ENCODE results near the gene KCNQ1. TPM values are rescaled to one million over a fixed set of nuclear protein-coding genes. Genes with fewer than 3 reads are reported as not detected.

The KCNQ1 gene
- total and polyA plus RNA-seq, 2 experiments from 2014 or later = 0.45 to 0.87 TPM

DNA sequence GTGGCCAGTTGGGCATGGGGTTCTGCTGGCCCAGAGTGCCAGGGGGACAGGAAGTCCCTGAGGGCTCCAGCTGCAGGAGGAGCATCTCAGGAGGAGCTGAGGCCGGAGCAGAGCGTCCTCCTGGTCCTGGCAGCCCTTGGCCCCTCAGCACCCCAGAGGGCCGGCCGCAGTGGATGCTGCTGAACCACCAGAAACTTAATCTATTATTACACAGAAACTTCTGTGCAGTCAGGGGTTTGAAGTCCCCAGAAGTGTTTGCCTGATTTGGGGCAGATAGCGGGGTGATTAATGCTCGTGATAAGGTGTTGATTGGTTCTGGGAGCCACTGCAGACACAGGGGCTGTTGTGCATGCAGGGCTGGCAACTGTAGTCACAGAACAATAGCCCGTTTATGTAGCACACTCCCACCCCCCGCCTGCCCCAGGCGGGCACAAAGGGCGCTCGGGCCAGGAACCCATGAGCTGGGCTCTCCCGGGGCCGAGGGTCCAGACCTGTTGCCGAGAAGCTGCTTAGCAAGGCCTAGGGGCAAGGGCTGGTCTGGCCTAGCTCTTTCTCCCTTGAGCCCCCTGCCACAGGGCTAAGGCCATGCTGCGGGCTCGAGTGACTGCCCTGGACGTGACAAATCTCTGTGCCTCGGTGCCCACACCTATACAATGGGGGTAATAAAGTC lies 284.0 kb downstream of the KCNQ1 start:
- ATAC-seq = no peak

More for the DNA sequence above, 284.0 kb downstream of the KCNQ1 start:
- Mint-ChIP-seq H3K9me3 (peaks cover 5% of the 10 kb centered on the region; the same call in 2 of the 3 replicates), H3K27me3 (ENCODE audit: insufficient read depth, low read depth, poor library complexity) (peaks cover 52% of the 10 kb centered on the region), H3K4me3 (no peak overlapping the region), H3K27ac (no peak overlapping the region), H3K4me1 (0 out of 3 replicates have a peak, but pooled peaks cover 3% of the 10 kb centered on the region), H3K36me3 (ENCODE audit: low read depth) (no peaks in the 10 kb centered on the region)
- H3K27me3 ChIP-seq (ENCODE audit: insufficient read depth) = peaks cover 7% of the 10 kb centered on the region
- TF ChIP-seq, protein P1, sequence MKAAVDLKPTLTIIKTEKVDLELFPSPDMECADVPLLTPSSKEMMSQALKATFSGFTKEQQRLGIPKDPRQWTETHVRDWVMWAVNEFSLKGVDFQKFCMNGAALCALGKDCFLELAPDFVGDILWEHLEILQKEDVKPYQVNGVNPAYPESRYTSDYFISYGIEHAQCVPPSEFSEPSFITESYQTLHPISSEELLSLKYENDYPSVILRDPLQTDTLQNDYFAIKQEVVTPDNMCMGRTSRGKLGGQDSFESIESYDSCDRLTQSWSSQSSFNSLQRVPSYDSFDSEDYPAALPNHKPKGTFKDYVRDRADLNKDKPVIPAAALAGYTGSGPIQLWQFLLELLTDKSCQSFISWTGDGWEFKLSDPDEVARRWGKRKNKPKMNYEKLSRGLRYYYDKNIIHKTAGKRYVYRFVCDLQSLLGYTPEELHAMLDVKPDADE (IDR thresholded peaks at IDR 0.05) = no peak
- TF ChIP-seq, protein P2, sequence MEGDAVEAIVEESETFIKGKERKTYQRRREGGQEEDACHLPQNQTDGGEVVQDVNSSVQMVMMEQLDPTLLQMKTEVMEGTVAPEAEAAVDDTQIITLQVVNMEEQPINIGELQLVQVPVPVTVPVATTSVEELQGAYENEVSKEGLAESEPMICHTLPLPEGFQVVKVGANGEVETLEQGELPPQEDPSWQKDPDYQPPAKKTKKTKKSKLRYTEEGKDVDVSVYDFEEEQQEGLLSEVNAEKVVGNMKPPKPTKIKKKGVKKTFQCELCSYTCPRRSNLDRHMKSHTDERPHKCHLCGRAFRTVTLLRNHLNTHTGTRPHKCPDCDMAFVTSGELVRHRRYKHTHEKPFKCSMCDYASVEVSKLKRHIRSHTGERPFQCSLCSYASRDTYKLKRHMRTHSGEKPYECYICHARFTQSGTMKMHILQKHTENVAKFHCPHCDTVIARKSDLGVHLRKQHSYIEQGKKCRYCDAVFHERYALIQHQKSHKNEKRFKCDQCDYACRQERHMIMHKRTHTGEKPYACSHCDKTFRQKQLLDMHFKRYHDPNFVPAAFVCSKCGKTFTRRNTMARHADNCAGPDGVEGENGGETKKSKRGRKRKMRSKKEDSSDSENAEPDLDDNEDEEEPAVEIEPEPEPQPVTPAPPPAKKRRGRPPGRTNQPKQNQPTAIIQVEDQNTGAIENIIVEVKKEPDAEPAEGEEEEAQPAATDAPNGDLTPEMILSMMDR (conservative IDR thresholded peaks at IDR 0.05; ENCODE audit: low read depth in 2 of 2) = no peak
- TF ChIP-seq, protein P3, sequence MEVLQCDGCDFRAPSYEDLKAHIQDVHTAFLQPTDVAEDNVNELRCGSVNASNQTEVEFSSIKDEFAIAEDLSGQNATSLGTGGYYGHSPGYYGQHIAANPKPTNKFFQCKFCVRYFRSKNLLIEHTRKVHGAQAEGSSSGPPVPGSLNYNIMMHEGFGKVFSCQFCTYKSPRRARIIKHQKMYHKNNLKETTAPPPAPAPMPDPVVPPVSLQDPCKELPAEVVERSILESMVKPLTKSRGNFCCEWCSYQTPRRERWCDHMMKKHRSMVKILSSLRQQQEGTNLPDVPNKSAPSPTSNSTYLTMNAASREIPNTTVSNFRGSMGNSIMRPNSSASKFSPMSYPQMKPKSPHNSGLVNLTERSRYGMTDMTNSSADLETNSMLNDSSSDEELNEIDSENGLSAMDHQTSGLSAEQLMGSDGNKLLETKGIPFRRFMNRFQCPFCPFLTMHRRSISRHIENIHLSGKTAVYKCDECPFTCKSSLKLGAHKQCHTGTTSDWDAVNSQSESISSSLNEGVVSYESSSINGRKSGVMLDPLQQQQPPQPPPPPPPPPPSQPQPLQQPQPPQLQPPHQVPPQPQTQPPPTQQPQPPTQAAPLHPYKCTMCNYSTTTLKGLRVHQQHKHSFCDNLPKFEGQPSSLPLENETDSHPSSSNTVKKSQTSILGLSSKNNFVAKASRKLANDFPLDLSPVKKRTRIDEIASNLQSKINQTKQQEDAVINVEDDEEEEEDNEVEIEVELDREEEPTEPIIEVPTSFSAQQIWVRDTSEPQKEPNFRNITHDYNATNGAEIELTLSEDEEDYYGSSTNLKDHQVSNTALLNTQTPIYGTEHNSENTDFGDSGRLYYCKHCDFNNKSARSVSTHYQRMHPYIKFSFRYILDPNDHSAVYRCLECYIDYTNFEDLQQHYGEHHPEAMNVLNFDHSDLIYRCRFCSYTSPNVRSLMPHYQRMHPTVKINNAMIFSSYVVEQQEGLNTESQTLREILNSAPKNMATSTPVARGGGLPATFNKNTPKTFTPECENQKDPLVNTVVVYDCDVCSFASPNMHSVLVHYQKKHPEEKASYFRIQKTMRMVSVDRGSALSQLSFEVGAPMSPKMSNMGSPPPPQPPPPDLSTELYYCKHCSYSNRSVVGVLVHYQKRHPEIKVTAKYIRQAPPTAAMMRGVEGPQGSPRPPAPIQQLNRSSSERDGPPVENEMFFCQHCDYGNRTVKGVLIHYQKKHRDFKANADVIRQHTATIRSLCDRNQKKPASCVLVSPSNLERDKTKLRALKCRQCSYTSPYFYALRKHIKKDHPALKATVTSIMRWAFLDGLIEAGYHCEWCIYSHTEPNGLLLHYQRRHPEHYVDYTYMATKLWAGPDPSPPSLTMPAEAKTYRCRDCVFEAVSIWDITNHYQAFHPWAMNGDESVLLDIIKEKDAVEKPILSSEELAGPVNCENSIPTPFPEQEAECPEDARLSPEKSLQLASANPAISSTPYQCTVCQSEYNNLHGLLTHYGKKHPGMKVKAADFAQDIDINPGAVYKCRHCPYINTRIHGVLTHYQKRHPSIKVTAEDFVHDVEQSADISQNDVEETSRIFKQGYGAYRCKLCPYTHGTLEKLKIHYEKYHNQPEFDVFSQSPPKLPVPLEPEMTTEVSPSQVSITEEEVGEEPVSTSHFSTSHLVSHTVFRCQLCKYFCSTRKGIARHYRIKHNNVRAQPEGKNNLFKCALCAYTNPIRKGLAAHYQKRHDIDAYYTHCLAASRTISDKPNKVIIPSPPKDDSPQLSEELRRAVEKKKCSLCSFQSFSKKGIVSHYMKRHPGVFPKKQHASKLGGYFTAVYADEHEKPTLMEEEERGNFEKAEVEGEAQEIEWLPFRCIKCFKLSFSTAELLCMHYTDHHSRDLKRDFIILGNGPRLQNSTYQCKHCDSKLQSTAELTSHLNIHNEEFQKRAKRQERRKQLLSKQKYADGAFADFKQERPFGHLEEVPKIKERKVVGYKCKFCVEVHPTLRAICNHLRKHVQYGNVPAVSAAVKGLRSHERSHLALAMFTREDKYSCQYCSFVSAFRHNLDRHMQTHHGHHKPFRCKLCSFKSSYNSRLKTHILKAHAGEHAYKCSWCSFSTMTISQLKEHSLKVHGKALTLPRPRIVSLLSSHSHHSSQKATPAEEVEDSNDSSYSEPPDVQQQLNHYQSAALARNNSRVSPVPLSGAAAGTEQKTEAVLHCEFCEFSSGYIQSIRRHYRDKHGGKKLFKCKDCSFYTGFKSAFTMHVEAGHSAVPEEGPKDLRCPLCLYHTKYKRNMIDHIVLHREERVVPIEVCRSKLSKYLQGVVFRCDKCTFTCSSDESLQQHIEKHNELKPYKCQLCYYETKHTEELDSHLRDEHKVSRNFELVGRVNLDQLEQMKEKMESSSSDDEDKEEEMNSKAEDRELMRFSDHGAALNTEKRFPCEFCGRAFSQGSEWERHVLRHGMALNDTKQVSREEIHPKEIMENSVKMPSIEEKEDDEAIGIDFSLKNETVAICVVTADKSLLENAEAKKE (CRISPR knock-in tag; IDR thresholded peaks at IDR 0.05) = no peak
- TF ChIP-seq, protein P4, sequence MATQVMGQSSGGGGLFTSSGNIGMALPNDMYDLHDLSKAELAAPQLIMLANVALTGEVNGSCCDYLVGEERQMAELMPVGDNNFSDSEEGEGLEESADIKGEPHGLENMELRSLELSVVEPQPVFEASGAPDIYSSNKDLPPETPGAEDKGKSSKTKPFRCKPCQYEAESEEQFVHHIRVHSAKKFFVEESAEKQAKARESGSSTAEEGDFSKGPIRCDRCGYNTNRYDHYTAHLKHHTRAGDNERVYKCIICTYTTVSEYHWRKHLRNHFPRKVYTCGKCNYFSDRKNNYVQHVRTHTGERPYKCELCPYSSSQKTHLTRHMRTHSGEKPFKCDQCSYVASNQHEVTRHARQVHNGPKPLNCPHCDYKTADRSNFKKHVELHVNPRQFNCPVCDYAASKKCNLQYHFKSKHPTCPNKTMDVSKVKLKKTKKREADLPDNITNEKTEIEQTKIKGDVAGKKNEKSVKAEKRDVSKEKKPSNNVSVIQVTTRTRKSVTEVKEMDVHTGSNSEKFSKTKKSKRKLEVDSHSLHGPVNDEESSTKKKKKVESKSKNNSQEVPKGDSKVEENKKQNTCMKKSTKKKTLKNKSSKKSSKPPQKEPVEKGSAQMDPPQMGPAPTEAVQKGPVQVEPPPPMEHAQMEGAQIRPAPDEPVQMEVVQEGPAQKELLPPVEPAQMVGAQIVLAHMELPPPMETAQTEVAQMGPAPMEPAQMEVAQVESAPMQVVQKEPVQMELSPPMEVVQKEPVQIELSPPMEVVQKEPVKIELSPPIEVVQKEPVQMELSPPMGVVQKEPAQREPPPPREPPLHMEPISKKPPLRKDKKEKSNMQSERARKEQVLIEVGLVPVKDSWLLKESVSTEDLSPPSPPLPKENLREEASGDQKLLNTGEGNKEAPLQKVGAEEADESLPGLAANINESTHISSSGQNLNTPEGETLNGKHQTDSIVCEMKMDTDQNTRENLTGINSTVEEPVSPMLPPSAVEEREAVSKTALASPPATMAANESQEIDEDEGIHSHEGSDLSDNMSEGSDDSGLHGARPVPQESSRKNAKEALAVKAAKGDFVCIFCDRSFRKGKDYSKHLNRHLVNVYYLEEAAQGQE (IDR thresholded peaks at IDR 0.05; ENCODE audit: unreplicated experiment) = no peak
- TF ChIP-seq CREB1 (CRISPR knock-in tag; IDR thresholded peaks at IDR 0.05; ENCODE audit: low read depth) (no peak), ZNF331 (CRISPR knock-in tag; IDR thresholded peaks at IDR 0.05; ENCODE audit: low read depth) (no peak)
- H3K4me3 ChIP-seq = no peak overlapping the region
- H3K4me2 ChIP-seq = no peak overlapping the region
- DNase-seq (ENCODE audit: low spot score) = no peak
- no peaks in the 10 kb centered on the region for H3K9me2 ChIP-seq (ENCODE audit: insufficient read depth)
- H3F3A ChIP-seq (replicated peaks; ENCODE audit: low read depth) = no peaks in the 10 kb centered on the region
- no peak overlapping the region for H2AFZ ChIP-seq
- no peaks in the 10 kb centered on the region for H3K36me3 ChIP-seq (ENCODE audit: insufficient read depth)
- no peaks in the 10 kb centered on the region for H3K4me1 ChIP-seq (ENCODE audit: insufficient read depth)
- H3K79me2 ChIP-seq (replicated peaks; ENCODE audit: insufficient read depth) = no peaks in the 10 kb centered on the region
- no peak overlapping the region for H3K27ac ChIP-seq (ENCODE audit: low read depth)
- H4K20me1 ChIP-seq (replicated peaks; ENCODE audit: insufficient read depth) = no peaks in the 10 kb centered on the region

Data from GM23338 (cell line).